ENCODE measurements around the gene PGGHG.

PGGHG gene

DNA sequence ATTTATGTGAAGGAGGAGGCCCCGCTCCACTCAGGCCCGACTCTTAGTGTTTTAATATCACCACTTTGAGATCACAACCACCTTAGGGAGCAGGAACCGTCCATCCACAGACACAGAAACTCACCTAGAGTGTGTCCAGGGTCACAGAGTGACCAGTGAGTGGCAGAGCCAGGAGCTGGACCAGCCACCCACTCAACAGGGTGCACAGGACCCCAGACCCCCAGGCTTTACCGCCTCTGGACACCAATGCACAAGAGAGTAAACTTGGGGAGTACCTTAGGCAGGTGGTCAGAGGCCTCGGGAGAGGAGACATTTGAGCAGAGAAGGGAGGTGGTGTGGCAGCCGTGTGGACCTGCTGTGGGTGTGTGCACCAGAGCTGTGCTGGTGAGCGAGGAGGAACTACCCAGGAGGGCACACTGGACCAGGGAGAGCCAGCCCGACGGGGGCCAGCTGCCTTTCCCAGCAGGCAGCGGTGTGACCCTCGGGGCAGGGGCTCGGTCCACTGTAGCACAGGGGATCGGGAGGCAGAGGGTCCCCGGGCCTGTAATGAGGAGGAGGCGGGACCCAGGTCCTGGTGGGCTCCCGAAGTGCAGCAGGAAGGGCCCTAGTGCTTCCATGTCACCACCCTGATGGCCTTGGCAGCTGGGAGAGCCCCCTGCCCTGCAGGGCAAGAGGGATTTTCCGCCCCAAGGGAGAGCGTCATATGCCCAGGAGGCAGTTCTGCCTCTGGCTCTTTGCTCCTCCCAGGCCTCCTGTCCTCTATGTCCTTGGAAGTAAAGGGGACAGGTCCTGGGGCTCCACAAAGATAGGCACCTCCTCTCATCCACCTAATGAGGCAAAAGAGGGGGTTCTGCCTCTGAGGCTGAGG is 18.2 kb upstream of the PGGHG start:
- Histone ChIP-seq H4K20me1 (ENCODE audit: insufficient read depth, low read length, poor library complexity, severe bottlenecking) (no peaks in the 10 kb centered on the region), H3K9ac (ENCODE audit: low read depth, low read length, poor library complexity, severe bottlenecking) (peak overlapping the region; percentile 50), H3K4me3 (ENCODE audit: low read length, poor library complexity, severe bottlenecking) (no peak overlapping the region), H3K4me2 (ENCODE audit: low read depth, low read length, poor library complexity, severe bottlenecking) (peak overlapping the region; percentile 92), H3F3A (ENCODE audit: low read depth) (peaks cover 11% of the 10 kb centered on the region; the same call in 1 of the 2 replicates), H3K27me3 (ENCODE audit: insufficient read depth, low read length, poor library complexity, severe bottlenecking) (no peaks in the 10 kb centered on the region), H3K9me2 (replicated peaks; ENCODE audit: low read depth, low read length) (no peaks in the 10 kb centered on the region), H3K36me3 (ENCODE audit: insufficient read depth, low read length) (no peaks in the 10 kb centered on the region), H2AFZ (ENCODE audit: low read length) (no peak overlapping the region), H3K79me2 (ENCODE audit: insufficient read depth, low read length) (peaks cover 6% of the 10 kb centered on the region; the same call in 1 of the 2 replicates), H3K9me3 (ENCODE audit: insufficient read depth, low read depth, low read length) (no peaks in the 10 kb centered on the region), H3K4me1 (ENCODE audit: insufficient read depth, low read length, poor library complexity, severe bottlenecking) (peaks cover 23% of the 10 kb centered on the region)
- no peak for TF ChIP-seq EZH2phosphoT487 (IDR thresholded peaks at IDR 0.05; ENCODE audit: borderline replicate concordance)
- TF ChIP-seq, protein P1, sequence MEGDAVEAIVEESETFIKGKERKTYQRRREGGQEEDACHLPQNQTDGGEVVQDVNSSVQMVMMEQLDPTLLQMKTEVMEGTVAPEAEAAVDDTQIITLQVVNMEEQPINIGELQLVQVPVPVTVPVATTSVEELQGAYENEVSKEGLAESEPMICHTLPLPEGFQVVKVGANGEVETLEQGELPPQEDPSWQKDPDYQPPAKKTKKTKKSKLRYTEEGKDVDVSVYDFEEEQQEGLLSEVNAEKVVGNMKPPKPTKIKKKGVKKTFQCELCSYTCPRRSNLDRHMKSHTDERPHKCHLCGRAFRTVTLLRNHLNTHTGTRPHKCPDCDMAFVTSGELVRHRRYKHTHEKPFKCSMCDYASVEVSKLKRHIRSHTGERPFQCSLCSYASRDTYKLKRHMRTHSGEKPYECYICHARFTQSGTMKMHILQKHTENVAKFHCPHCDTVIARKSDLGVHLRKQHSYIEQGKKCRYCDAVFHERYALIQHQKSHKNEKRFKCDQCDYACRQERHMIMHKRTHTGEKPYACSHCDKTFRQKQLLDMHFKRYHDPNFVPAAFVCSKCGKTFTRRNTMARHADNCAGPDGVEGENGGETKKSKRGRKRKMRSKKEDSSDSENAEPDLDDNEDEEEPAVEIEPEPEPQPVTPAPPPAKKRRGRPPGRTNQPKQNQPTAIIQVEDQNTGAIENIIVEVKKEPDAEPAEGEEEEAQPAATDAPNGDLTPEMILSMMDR (conservative IDR thresholded peaks at IDR 0.05; ENCODE audit: low read length), result no peak

DNA sequence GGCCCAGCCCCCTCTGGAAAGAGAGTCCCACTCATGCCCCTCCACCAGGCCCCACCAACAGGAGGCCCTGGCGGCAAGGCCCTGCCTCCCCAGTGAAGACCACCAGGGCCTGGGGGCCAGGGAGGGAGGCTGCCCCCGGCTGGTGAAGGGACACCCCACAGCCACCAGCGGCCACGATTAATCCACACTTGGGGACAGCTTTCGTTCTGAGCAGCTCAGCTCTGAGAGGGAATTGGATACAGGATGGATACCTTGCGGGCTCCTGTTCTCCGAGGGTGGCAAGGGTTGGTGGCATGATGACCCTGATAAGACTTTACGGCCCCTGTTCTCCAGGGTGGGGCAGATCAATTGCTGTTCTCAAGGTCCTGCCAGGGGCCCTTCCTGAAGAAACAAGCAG is 17.6 kb upstream of the PGGHG start:
- peaks cover 11% of the 10 kb centered on the region; the same call in 1 of the 2 replicates for H3F3A ChIP-seq (ENCODE audit: low read depth)
- TF ChIP-seq, protein P1 (conservative IDR thresholded peaks at IDR 0.05; ENCODE audit: low read length), result no peak
- TF ChIP-seq EZH2phosphoT487 (IDR thresholded peaks at IDR 0.05; ENCODE audit: borderline replicate concordance), result no peak

DNA sequence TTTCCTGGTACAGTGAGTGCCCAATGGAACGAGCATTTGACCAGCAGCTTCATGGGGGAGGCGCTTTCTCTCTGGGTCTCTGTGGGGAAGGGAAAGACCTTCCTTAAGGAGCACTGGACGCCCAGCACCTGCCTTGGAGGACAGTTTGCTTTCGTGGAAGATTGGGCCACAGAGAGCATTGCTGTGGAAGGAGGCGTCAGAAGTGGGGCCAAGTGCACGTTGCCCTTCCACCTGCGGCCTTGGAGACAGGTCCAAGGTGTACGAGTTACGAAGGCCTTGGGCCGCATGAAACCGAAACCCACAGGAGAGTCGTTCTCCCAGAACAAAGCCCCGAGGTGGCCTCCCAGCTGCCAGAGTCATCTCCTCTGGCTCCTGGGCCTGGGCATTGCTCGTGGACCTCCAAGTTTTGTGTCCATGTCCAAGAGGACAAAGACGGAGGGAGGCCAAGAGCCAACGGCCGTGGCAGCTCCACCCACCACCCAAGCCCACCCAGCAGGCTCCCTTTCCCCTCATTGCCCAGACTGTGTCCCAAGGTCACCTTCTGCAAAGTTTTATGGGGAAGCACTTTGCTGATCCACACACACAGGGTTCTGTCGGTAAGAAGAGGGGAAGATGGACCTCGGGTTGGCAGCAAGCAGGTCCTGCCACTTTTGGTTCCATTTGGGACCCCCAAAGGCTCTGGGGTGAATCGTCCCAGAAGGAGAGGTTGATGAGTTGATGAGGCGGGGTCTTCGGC is 16.6 kb upstream of the PGGHG start:
- Histone ChIP-seq H3K36me3 (ENCODE audit: insufficient read depth, low read length) (no peaks in the 10 kb centered on the region), H3K9me3 (ENCODE audit: insufficient read depth, low read depth, low read length) (no peaks in the 10 kb centered on the region), H3K9ac (ENCODE audit: low read depth, low read length, poor library complexity, severe bottlenecking) (no peak overlapping the region), H3K27me3 (ENCODE audit: insufficient read depth, low read length, poor library complexity, severe bottlenecking) (no peaks in the 10 kb centered on the region), H3F3A (ENCODE audit: low read depth) (peaks cover 5% of the 10 kb centered on the region; the same call in 1 of the 2 replicates), H3K4me3 (ENCODE audit: low read length, poor library complexity, severe bottlenecking) (no peak overlapping the region), H3K79me2 (ENCODE audit: insufficient read depth, low read length) (peaks cover 6% of the 10 kb centered on the region; the same call in 1 of the 2 replicates), H2AFZ (ENCODE audit: low read length) (no peak overlapping the region), H3K4me1 (ENCODE audit: insufficient read depth, low read length, poor library complexity, severe bottlenecking) (peaks cover 23% of the 10 kb centered on the region), H3K4me2 (ENCODE audit: low read depth, low read length, poor library complexity, severe bottlenecking) (no peak overlapping the region), H4K20me1 (ENCODE audit: insufficient read depth, low read length, poor library complexity, severe bottlenecking) (no peaks in the 10 kb centered on the region), H3K9me2 (replicated peaks; ENCODE audit: low read depth, low read length) (no peaks in the 10 kb centered on the region)
- TF ChIP-seq, protein P1 (conservative IDR thresholded peaks at IDR 0.05; ENCODE audit: low read length), result no peak
- TF ChIP-seq EZH2phosphoT487 (IDR thresholded peaks at IDR 0.05; ENCODE audit: borderline replicate concordance), result no peak

More for the DNA sequence above, 17.6 kb upstream of the PGGHG start:
- H3K27me3 ChIP-seq (ENCODE audit: insufficient read depth, low read length, poor library complexity, severe bottlenecking), result no peaks in the 10 kb centered on the region
- peaks cover 6% of the 10 kb centered on the region; the same call in 1 of the 2 replicates for H3K79me2 ChIP-seq (ENCODE audit: insufficient read depth, low read length)
- H2AFZ ChIP-seq (ENCODE audit: low read length), result no peak overlapping the region
- H3K4me2 ChIP-seq (ENCODE audit: low read depth, low read length, poor library complexity, severe bottlenecking), result no peak overlapping the region
- no peak overlapping the region for H3K9ac ChIP-seq (ENCODE audit: low read depth, low read length, poor library complexity, severe bottlenecking)
- no peaks in the 10 kb centered on the region for H4K20me1 ChIP-seq (ENCODE audit: insufficient read depth, low read length, poor library complexity, severe bottlenecking)
- H3K4me1 ChIP-seq (ENCODE audit: insufficient read depth, low read length, poor library complexity, severe bottlenecking), result peaks cover 23% of the 10 kb centered on the region
- no peaks in the 10 kb centered on the region for H3K36me3 ChIP-seq (ENCODE audit: insufficient read depth, low read length)
- no peaks in the 10 kb centered on the region for H3K9me3 ChIP-seq (ENCODE audit: insufficient read depth, low read depth, low read length)
- H3K4me3 ChIP-seq (ENCODE audit: low read length, poor library complexity, severe bottlenecking), result no peak overlapping the region
- no peaks in the 10 kb centered on the region for H3K9me2 ChIP-seq (replicated peaks; ENCODE audit: low read depth, low read length)
